Measurements from ENCODE around the gene BRME1.

GRCh38 chr19:13864046-13864666, 41.8 kb downstream of the BRME1 start:
- TF ChIP-seq MAX (IDR thresholded peaks at IDR 0.05) (no peak; the same call in 1 of the 2 replicates), USF1 (IDR thresholded peaks at IDR 0.05) (no peak), CREB1 (IDR thresholded peaks at IDR 0.05; ENCODE audit: low read depth) (no peak), EP300 (IDR thresholded peaks at IDR 0.05; ENCODE audit: borderline replicate concordance) (no peak), CEBPB (IDR thresholded peaks at IDR 0.05) (no peak), TAF1 (IDR thresholded peaks at IDR 0.05; ENCODE audit: low read depth) (no peak), REST (IDR thresholded peaks at IDR 0.05; ENCODE audit: low read depth) (no peak)

Measured in Ishikawa (cell line).